ENCODE measurements around the gene MRPS12. TPM values are rescaled to one million over a fixed set of nuclear protein-coding genes. Genes with fewer than 3 reads are reported as not detected.

MRPS12 gene
- total RNA-seq, 1 experiment from 2014 or later = 81.3 TPM

DNA sequence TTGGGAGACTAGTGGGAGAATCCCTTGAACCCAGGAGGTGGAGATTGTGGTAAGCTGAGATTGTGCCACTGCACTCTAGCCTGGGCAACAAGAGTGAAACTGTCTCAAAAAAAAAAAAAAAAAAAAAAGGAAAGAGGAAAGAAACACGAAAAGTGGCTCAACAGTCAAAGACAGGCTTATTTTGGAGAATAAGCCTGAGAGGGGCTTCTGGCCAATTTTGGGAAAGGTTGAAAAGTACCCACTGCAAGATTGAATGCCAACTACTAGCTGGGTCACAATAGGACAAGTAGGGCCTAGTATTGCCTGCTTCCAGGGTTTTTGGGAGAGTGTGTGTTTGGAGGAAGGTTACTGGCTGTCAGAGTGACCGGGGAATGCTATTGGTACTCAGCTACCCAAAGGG is 27.6 kb downstream of the MRPS12 start:
- H3K27ac Mint-ChIP-seq = no peak overlapping the region
- H3K9me3 Mint-ChIP-seq = peaks cover 2 to 6% of the 10 kb centered on the region in 2 experiments; a peak in 2 of 5 replicates

More for the DNA sequence above, 27.6 kb downstream of the MRPS12 start:
- H4K5ac ChIP-seq (ENCODE audit: insufficient read length, low read depth, low read length) = no peak overlapping the region
- Mint-ChIP-seq H3K4me3 (no peak overlapping the region), H3K4me1 (peaks cover 14% of the 10 kb centered on the region in 2 experiments), H3K36me3 (ENCODE audit: insufficient read depth in 1 of 3, low read depth in 3 of 3) (peaks cover 4 to 20% (median 20%) of the 10 kb centered on the region in 3 experiments; a peak in 6 of 7 replicates), H3K27me3 (ENCODE audit: low read depth) (no peaks in the 10 kb centered on the region; the same call in 1 of the 2 replicates)
- H3K23ac ChIP-seq (ENCODE audit: insufficient read length, low read depth, low read length) = no peak overlapping the region
- H3K14ac ChIP-seq (ENCODE audit: insufficient read depth, low read length) = no peak overlapping the region
- no peaks in the 10 kb centered on the region for H3K79me2 ChIP-seq (ENCODE audit: insufficient read depth, low read length)
- H2BK12ac ChIP-seq (ENCODE audit: insufficient read length, low read depth, low read length) = no peak overlapping the region
- no peak overlapping the region for H3K56ac ChIP-seq (ENCODE audit: insufficient read length, low read depth, low read length)
- no peaks in the 10 kb centered on the region for H3K4me1 ChIP-seq (ENCODE audit: insufficient read depth, low read length)
- H2BK15ac ChIP-seq (ENCODE audit: low read depth, low read length) = no peak overlapping the region
- H2BK5ac ChIP-seq (ENCODE audit: insufficient read length, low read length) = no peak overlapping the region
- no peak overlapping the region for H4K91ac ChIP-seq (ENCODE audit: insufficient read length, low read depth, low read length)
- H3K27ac ChIP-seq (ENCODE audit: insufficient read length, low read depth, low read length) = no peak overlapping the region
- no peak overlapping the region for H4K8ac ChIP-seq (replicated peaks; ENCODE audit: insufficient read length, low read depth, low read length)
- no peaks in the 10 kb centered on the region for H3K9me3 ChIP-seq (ENCODE audit: control insufficient read depth, low read depth, low read length)
- H3K9ac ChIP-seq (ENCODE audit: extremely low read depth, insufficient read length, low read length) = no peak overlapping the region
- no peak for DNase-seq
- TF ChIP-seq, protein P1, sequence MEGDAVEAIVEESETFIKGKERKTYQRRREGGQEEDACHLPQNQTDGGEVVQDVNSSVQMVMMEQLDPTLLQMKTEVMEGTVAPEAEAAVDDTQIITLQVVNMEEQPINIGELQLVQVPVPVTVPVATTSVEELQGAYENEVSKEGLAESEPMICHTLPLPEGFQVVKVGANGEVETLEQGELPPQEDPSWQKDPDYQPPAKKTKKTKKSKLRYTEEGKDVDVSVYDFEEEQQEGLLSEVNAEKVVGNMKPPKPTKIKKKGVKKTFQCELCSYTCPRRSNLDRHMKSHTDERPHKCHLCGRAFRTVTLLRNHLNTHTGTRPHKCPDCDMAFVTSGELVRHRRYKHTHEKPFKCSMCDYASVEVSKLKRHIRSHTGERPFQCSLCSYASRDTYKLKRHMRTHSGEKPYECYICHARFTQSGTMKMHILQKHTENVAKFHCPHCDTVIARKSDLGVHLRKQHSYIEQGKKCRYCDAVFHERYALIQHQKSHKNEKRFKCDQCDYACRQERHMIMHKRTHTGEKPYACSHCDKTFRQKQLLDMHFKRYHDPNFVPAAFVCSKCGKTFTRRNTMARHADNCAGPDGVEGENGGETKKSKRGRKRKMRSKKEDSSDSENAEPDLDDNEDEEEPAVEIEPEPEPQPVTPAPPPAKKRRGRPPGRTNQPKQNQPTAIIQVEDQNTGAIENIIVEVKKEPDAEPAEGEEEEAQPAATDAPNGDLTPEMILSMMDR (conservative IDR thresholded peaks at IDR 0.05) = no peak
- no peaks in the 10 kb centered on the region for H3K27me3 ChIP-seq (ENCODE audit: insufficient read depth, low read length)
- H3T11ph ChIP-seq (ENCODE audit: low read length) = no peak overlapping the region
- no peaks in the 10 kb centered on the region for H4K20me1 ChIP-seq (ENCODE audit: control insufficient read depth, insufficient read depth, insufficient read length)
- no peak overlapping the region for H3K4ac ChIP-seq (ENCODE audit: low read depth, low read length)
- no peak overlapping the region for H2BK20ac ChIP-seq (ENCODE audit: low read depth, low read length, poor library complexity, severe bottlenecking)
- no peaks in the 10 kb centered on the region for H3K79me1 ChIP-seq (ENCODE audit: insufficient read depth, low read depth, low read length, poor library complexity, severe bottlenecking)
- no peak overlapping the region for H3K4me2 ChIP-seq (ENCODE audit: insufficient read depth, insufficient read length, low read length)
- WGBS (ENCODE audit: extremely low coverage, insufficient read length, low lambda C conversion rate) = no CpG with 5 or more reads among the region's 2 CpGs
- no peak overlapping the region for H2AK5ac ChIP-seq (ENCODE audit: insufficient read length, low read length)
- H3K23me2 ChIP-seq (ENCODE audit: insufficient read length, low read depth, low read length, poor library complexity, severe bottlenecking) = no peaks in the 10 kb centered on the region
- no peak overlapping the region for H2AFZ ChIP-seq (ENCODE audit: low read length)
- H3K18ac ChIP-seq (ENCODE audit: insufficient read length, low read depth, low read length) = no peak overlapping the region
- H2BK120ac ChIP-seq (ENCODE audit: low read depth, low read length, poor library complexity, severe bottlenecking) = no peak overlapping the region

Data from H9 (cell line).